Kidney epithelial cell (primary cell): Measurements from ENCODE around the gene RAB3B. TPM values are rescaled to one million over a fixed set of nuclear protein-coding genes. Genes with fewer than 3 reads are reported as not detected.

ENCODE experiments used
- DNase-seq: peaks from one replicate; pipeline ENCODE4 v3.0.0-alpha.2; 2010; ENCODE audit warnings: low read depth
- H3K27me3 ChIP-seq: 2 replicates; pipeline ENCODE4 v1.6.0; 2011; ENCODE audit warnings: low read length; ENCODE audit not compliant: control insufficient read depth, insufficient read depth
- H3K36me3 ChIP-seq: 2 replicates; pipeline ENCODE4 v1.5.1; 2011; ENCODE audit warnings: low read length; ENCODE audit not compliant: control insufficient read depth, insufficient read depth
- H3K4me3 ChIP-seq: 2 replicates; pipeline ENCODE4 v1.5.1; 2011; ENCODE audit warnings: low read depth, mild to moderate bottlenecking, control low read depth, low read length
- total RNA-seq: library from RNA; depleted of rRNA; stranded (reverse); fragments of >200 nt; gene quantifications from 2 replicates; pipeline ENCODE4 v1.2.3, GENCODE V29; 2015
- TF ChIP-seq, protein P1 (sequence below): IDR thresholded peaks from 2 replicates; pipeline ENCODE4 v1.5.1; 2011; ENCODE audit warnings: mild to moderate bottlenecking, moderate library complexity, low read length, control low read depth, inconsistent platforms; ENCODE audit not compliant: insufficient read depth, poor library complexity, severe bottlenecking

RAB3B gene
- total RNA-seq, 1 donor from 2014 or later: 35.9 TPM

DNA sequence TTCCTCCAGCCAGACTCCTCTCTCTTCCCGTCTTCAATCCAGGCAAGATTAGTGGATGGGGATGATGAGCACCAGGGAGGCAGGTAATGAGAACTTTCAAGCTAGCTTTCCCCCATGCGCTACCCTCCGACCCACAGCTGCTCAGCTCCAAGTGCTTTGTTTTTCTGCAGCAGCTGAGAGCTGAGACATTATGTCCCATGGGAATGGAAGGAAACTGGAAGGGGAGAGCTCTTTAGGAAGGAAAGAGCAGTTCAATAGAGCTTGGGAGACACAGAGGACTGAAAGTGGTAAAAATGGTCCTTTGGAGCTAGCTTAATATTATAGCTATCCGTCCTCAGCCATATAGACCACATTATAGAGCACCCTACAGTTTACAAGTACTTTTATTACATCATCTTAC lies 39.8 kb downstream of the RAB3B start:
- H3K36me3 ChIP-seq: no peaks in the 10 kb centered on the region
- DNase-seq: no peak
- TF ChIP-seq, protein P1, sequence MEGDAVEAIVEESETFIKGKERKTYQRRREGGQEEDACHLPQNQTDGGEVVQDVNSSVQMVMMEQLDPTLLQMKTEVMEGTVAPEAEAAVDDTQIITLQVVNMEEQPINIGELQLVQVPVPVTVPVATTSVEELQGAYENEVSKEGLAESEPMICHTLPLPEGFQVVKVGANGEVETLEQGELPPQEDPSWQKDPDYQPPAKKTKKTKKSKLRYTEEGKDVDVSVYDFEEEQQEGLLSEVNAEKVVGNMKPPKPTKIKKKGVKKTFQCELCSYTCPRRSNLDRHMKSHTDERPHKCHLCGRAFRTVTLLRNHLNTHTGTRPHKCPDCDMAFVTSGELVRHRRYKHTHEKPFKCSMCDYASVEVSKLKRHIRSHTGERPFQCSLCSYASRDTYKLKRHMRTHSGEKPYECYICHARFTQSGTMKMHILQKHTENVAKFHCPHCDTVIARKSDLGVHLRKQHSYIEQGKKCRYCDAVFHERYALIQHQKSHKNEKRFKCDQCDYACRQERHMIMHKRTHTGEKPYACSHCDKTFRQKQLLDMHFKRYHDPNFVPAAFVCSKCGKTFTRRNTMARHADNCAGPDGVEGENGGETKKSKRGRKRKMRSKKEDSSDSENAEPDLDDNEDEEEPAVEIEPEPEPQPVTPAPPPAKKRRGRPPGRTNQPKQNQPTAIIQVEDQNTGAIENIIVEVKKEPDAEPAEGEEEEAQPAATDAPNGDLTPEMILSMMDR: no peak

DNA sequence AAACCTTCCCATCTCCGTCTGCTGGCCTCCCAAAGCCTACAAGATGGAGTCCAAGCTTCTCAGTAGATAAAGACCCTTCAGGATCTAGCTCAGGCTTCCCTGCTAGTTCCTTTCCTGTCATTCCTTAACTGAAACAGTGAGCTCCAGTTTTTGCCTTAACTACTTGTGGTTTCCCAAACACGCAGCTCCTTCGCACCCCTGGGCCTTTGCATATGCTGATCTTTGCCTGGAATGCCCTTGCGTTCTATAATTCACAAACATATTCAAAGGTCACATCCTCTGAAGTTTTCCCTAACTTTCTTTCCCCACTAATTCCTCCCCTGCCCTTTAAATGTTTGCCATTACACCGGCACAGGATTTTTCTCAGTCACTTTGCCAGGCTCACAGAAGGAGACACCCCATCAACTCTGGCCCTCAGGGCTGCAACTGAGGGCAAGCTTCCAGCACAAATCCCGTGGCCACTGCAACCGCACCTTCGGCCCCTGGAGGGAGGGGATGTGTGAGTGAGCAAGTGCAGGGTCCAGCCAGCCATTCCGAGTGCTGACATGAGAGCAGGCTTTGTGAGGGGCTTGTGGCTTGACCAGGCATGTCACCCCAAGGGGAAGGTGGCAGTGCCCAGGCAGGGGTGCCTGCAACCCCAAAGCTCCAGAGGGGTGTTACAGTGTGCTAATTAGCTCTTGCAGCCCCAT lies 41.3 kb downstream of the RAB3B start:
- no peak for DNase-seq
- Histone ChIP-seq H3K36me3 (no peaks in the 10 kb centered on the region), H3K4me3 (no peak overlapping the region), H3K27me3 (no peaks in the 10 kb centered on the region)
- TF ChIP-seq, protein P1: no peak

More for the DNA sequence above, 39.8 kb downstream of the RAB3B start:
- Histone ChIP-seq H3K27me3 (no peaks in the 10 kb centered on the region), H3K4me3 (no peak overlapping the region)

DNA sequence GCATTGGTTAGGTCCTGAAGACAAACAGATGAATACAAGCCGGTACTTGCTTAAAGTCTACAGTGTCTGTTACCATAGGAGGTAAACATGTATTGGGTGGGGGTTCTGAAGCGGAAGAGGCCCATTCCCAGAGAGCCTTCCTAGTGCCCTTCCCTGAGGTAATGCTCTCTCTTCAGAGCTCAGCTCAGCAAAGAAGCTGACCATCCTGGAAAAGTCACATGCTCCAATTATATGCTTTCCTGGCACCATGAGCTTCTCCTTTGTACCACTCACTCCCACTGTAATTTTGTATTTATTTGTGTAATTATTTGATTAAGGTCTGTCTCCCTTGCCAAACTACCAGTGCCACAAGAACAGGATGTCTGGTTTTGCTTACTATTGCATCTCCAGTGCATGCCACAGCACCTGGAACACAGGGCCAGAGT lies 42.0 kb downstream of the RAB3B start:
- H3K27me3 ChIP-seq: no peaks in the 10 kb centered on the region
- TF ChIP-seq, protein P1: no peak
- H3K36me3 ChIP-seq: no peaks in the 10 kb centered on the region
- no peak overlapping the region for H3K4me3 ChIP-seq
- no peak for DNase-seq

DNA sequence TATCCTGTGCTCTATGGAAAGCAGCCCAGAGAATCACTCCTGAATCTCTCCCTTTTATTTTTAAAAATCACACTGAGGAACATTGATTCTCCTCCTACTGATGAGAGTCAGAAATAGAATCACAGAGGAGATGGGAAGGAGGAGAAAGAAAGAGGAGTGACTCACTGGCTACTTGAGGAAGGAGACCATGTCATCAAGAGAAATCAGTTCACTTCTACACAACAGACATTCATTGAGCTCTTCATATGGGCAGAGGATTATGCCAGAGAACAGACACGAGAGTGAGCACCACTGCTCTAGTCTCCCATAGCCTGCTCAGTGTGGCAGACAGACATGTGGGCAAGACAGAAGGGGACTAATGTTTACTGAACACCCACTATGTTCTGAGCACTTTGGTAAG lies 44.2 kb downstream of the RAB3B start:
- DNase-seq: no peak
- Histone ChIP-seq H3K27me3 (no peaks in the 10 kb centered on the region), H3K36me3 (no peaks in the 10 kb centered on the region), H3K4me3 (no peak overlapping the region)
- TF ChIP-seq, protein P1: no peak

DNA sequence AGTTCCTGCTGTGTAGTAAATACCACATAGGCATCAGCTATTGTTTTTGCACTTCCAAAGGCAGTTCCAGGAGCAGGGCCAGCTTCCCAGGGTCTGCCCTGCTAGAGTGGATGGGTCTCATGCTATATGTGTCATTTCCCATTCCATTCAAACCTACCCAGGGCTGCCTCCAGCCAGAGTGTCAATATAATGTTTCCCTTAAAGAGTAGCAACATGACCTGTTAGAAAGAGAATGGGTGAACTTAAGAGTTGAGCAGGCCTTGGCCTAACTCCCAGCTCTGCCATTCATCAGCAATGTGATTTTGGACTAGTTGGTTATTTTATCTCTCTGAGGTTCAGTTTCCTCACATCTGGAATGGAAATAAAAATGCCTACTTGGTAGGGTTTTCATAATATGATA lies 44.9 kb downstream of the RAB3B start:
- DNase-seq: no peak
- H3K27me3 ChIP-seq: no peaks in the 10 kb centered on the region
- TF ChIP-seq, protein P1: no peak
- no peak overlapping the region for H3K4me3 ChIP-seq
- no peaks in the 10 kb centered on the region for H3K36me3 ChIP-seq

DNA sequence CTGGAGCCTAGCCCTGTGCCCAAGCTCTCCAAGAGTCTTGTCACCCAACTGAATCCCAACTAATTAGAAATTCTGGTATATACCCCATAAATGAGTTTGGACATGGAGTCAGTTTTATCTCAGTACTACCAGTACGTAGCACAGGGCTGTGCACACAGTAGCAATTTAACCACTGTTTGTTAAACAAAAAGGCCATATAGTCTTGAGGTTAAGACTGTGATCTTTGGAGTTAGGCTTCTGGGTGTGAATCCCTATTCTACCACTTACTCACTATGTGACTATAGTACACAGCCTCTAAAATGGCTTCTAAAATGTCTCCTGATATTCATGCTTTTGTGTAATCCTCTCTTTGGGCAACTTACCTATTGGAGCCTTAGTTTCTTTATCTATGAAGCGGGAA lies 48.2 kb downstream of the RAB3B start:
- TF ChIP-seq, protein P1: no peak
- no peak overlapping the region for H3K4me3 ChIP-seq
- H3K27me3 ChIP-seq: no peaks in the 10 kb centered on the region
- no peaks in the 10 kb centered on the region for H3K36me3 ChIP-seq
- DNase-seq: no peak
